Measurements from ENCODE around the gene TMC8.

Gene TMC8

GRCh38 chr17:78124081-78124835 lies 6.3 kb upstream of the TMC8 start:
- DNase-seq (ENCODE audit: low read depth) = no peak

- no peak for DNase-seq (ENCODE audit: low read depth)
Observed at GRCh38 chr17:78124836-78125137, 5.8 kb upstream of the TMC8 start.

- no peak for DNase-seq (ENCODE audit: low read depth)
Observed at GRCh38 chr17:78125138-78125913, 5.2 kb upstream of the TMC8 start.

- no peak for DNase-seq (ENCODE audit: low read depth)
Observed at GRCh38 chr17:78125976-78126894, 4.3 kb upstream of the TMC8 start.

- no peak for DNase-seq (ENCODE audit: low read depth)
Observed at GRCh38 chr17:78126895-78127238, 3.7 kb upstream of the TMC8 start.

- DNase-seq (ENCODE audit: low read depth) = no peak
Observed at GRCh38 chr17:78127239-78127887, 3.2 kb upstream of the TMC8 start.

GRCh38 chr17:78127888-78128550 lies 2.6 kb upstream of the TMC8 start:
- no peak for DNase-seq (ENCODE audit: low read depth)

- peak; percentile 59 for DNase-seq (ENCODE audit: low read depth)
Observed at GRCh38 chr17:78128551-78129350, 1.8 kb upstream of the TMC8 start, which contains the start of gene TMC6. TSS of gene TMC6 (minus strand) at chr17:78128755. CDS start at chr17:78126832, 1,923 bp downstream.

GRCh38 chr17:78129351-78130089 lies 1.1 kb upstream of the TMC8 start:
- no peak for DNase-seq (ENCODE audit: low read depth)

GRCh38 chr17:78130090-78130436 lies 508 bp upstream of the TMC8 start:
- no peak for DNase-seq (ENCODE audit: low read depth)

GRCh38 chr17:78131172-78132083 lies 857 bp downstream of the TMC8 start:
- DNase-seq (ENCODE audit: low read depth) = peak; percentile 74

- DNase-seq (ENCODE audit: low read depth) = peak; percentile 65
Observed at GRCh38 chr17:78132084-78132676, 1.6 kb downstream of the TMC8 start.

GRCh38 chr17:78132767-78133178 lies 2.2 kb downstream of the TMC8 start:
- no peak for DNase-seq (ENCODE audit: low read depth)

GRCh38 chr17:78133179-78133951 lies 2.8 kb downstream of the TMC8 start:
- no peak for DNase-seq (ENCODE audit: low read depth)

GRCh38 chr17:78133971-78134898 lies 3.7 kb downstream of the TMC8 start:
- DNase-seq (ENCODE audit: low read depth) = no peak

GRCh38 chr17:78134899-78135385 lies 4.4 kb downstream of the TMC8 start:
- no peak for DNase-seq (ENCODE audit: low read depth)
